ENCODE data around the gene IKZF4. TPM values are rescaled to one million over a fixed set of nuclear protein-coding genes. Genes with fewer than 3 reads are reported as not detected.
"Not testable (repeated sequence)": the region's sequence is repeated elsewhere in the genome, so short reads cannot be mapped to it uniquely, and the experiment has no call there.

Gene IKZF4
- polyA plus RNA-seq, 1 donor (not counting 4 experiments of a cell fraction or from before 2014, with no cell fraction given): 1.1 TPM

DNA sequence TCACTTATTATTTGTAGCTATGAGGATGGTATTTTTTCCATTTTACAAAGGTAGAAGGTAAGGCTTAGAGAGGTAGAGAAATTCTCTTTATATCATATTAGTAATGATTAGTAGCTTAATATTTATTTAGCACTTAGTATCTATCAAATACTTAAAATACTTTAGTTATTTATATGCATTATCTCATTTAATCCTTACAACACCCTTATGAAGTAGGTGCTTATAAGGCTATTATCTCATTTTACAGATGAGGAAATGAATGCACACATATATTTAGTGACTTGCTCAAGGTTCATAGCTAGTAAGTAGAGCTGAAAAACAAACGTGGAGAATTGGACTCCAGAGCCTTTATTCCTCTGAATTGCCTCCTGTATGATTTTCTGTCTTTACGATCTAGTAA lies 36.0 kb upstream of the IKZF4 start:
- TF ChIP-seq EZH2 (IDR thresholded peaks at IDR 0.05; ENCODE audit: low read length) (no peak), CTCF (optimal IDR thresholded peaks at IDR 0.05 in 1 of 3, IDR thresholded peaks at IDR 0.05 in 1 of 3, conservative IDR thresholded peaks at IDR 0.05 in 1 of 3; ENCODE audit: extremely low read depth in 1 of 3, insufficient read depth in 2 of 3, low read length in 3 of 3) (no peak)

GRCh38 chr12:55985341-55985740 lies 35.5 kb upstream of the IKZF4 start:
- no peak for FAIRE-seq
- H3K4me1 ChIP-seq (ENCODE audit: control insufficient read depth, extremely low read depth, insufficient read depth, low read length): no peaks in the 10 kb centered on the region
- H3K9ac ChIP-seq (ENCODE audit: control insufficient read depth, extremely low read depth, insufficient read depth, low read length): no peak overlapping the region
- TF ChIP-seq EZH2 (IDR thresholded peaks at IDR 0.05; ENCODE audit: low read length) (no peak), CTCF (optimal IDR thresholded peaks at IDR 0.05 in 1 of 3, IDR thresholded peaks at IDR 0.05 in 1 of 3, conservative IDR thresholded peaks at IDR 0.05 in 1 of 3; ENCODE audit: extremely low read depth in 1 of 3, insufficient read depth in 2 of 3, low read length in 3 of 3) (no peak)
- H3K27me3 ChIP-seq (ENCODE audit: control insufficient read depth, extremely low read depth, insufficient read depth, low read length): no peaks in the 10 kb centered on the region
- DNase-seq (ENCODE audit: low read depth, low spot score): no peak
- H3K4me2 ChIP-seq (ENCODE audit: control insufficient read depth, extremely low read depth, insufficient read depth, low read depth, low read length): no peak overlapping the region
- no peaks in the 10 kb centered on the region for H3K9me1 ChIP-seq (ENCODE audit: control insufficient read depth, extremely low read depth, insufficient read depth, low read length)
- H3K79me2 ChIP-seq (ENCODE audit: control insufficient read depth, insufficient read depth, low read length): peaks cover 9% of the 10 kb centered on the region
- no peak overlapping the region for H3K4me3 ChIP-seq (ENCODE audit: control insufficient read depth in 2 of 3, extremely low read depth in 1 of 3, insufficient read depth in 2 of 3, low read depth in 1 of 3, low read length in 3 of 3)
- no peak overlapping the region for H2AFZ ChIP-seq (ENCODE audit: control insufficient read depth, low read length)
- dilution Hi-C loops (cut with MboI; ENCODE audit: extremely low pct_ligation_motif_present, low sequenced_read_pairs): no loop called here
- no peak overlapping the region for H3K27ac ChIP-seq (ENCODE audit: control insufficient read depth, insufficient read depth, low read length)
- peaks cover 23 to 28% of the 10 kb centered on the region in 2 experiments for H3K36me3 ChIP-seq (ENCODE audit: control insufficient read depth in 2 of 2, extremely low read depth in 1 of 2, insufficient read depth in 2 of 2, low read length in 2 of 2)
- no peaks in the 10 kb centered on the region for H3K9me3 ChIP-seq (ENCODE audit: control insufficient read depth, low read depth, low read length)
- no peaks in the 10 kb centered on the region for H4K20me1 ChIP-seq (ENCODE audit: control insufficient read depth, extremely low read depth, insufficient read depth, low read length)

More for the DNA sequence above, 36.0 kb upstream of the IKZF4 start:
- Histone ChIP-seq H3K4me3 (ENCODE audit: control insufficient read depth in 2 of 3, extremely low read depth in 1 of 3, insufficient read depth in 2 of 3, low read depth in 1 of 3, low read length in 3 of 3) (no peak overlapping the region), H3K27me3 (ENCODE audit: control insufficient read depth, extremely low read depth, insufficient read depth, low read length) (no peaks in the 10 kb centered on the region), H3K36me3 (ENCODE audit: control insufficient read depth in 2 of 2, extremely low read depth in 1 of 2, insufficient read depth in 2 of 2, low read length in 2 of 2) (peaks cover 24% of the 10 kb centered on the region in 2 experiments), H3K9me1 (ENCODE audit: control insufficient read depth, extremely low read depth, insufficient read depth, low read length) (no peaks in the 10 kb centered on the region), H3K9me3 (ENCODE audit: control insufficient read depth, low read depth, low read length) (no peaks in the 10 kb centered on the region), H2AFZ (ENCODE audit: control insufficient read depth, low read length) (no peak overlapping the region), H3K79me2 (ENCODE audit: control insufficient read depth, insufficient read depth, low read length) (peaks cover 12% of the 10 kb centered on the region), H3K9ac (ENCODE audit: control insufficient read depth, extremely low read depth, insufficient read depth, low read length) (no peak overlapping the region), H4K20me1 (ENCODE audit: control insufficient read depth, extremely low read depth, insufficient read depth, low read length) (no peaks in the 10 kb centered on the region), H3K27ac (ENCODE audit: control insufficient read depth, insufficient read depth, low read length) (no peak overlapping the region), H3K4me1 (ENCODE audit: control insufficient read depth, extremely low read depth, insufficient read depth, low read length) (no peaks in the 10 kb centered on the region), H3K4me2 (ENCODE audit: control insufficient read depth, extremely low read depth, insufficient read depth, low read depth, low read length) (no peak overlapping the region)
- DNase-seq (ENCODE audit: low read depth, low spot score) (no peak), FAIRE-seq (no peak)
- dilution Hi-C loops (cut with MboI; ENCODE audit: extremely low pct_ligation_motif_present, low sequenced_read_pairs): no loop called here

DNA sequence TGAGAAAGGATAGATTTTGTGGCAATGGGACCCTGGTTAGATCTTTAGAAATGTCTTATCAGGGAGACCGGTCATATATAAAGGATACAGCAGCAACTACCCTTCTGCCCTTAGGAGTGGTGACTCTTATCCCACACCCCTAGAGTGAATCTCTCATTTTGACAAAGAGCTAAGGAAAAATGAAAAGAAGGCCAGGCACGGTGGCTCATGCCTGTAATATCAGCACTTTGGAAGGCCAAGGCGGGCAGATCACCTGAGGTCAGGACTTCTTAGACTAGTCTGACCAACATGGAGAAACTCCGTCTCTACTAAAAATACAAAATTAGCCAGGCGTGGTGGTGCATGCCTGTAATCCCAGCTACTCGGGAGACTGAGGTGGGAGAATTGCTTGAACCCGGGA lies 34.9 kb upstream of the IKZF4 start:
- H3K79me2 ChIP-seq (ENCODE audit: control insufficient read depth, insufficient read depth, low read length); dilution Hi-C loops (cut with MboI; ENCODE audit: extremely low pct_ligation_motif_present, low sequenced_read_pairs); H3K9ac ChIP-seq (ENCODE audit: control insufficient read depth, extremely low read depth, insufficient read depth, low read length); H3K4me2 ChIP-seq (ENCODE audit: control insufficient read depth, extremely low read depth, insufficient read depth, low read depth, low read length); H3K27me3 ChIP-seq (ENCODE audit: control insufficient read depth, extremely low read depth, insufficient read depth, low read length); H4K20me1 ChIP-seq (ENCODE audit: control insufficient read depth, extremely low read depth, insufficient read depth, low read length); H2AFZ ChIP-seq (ENCODE audit: control insufficient read depth, low read length); DNase-seq (ENCODE audit: low read depth, low spot score); H3K9me1 ChIP-seq (ENCODE audit: control insufficient read depth, extremely low read depth, insufficient read depth, low read length); H3K4me3 ChIP-seq (ENCODE audit: control insufficient read depth in 2 of 3, extremely low read depth in 1 of 3, insufficient read depth in 2 of 3, low read depth in 1 of 3, low read length in 3 of 3); FAIRE-seq; H3K4me1 ChIP-seq (ENCODE audit: control insufficient read depth, extremely low read depth, insufficient read depth, low read length); H3K9me3 ChIP-seq (ENCODE audit: control insufficient read depth, low read depth, low read length); H3K27ac ChIP-seq (ENCODE audit: control insufficient read depth, insufficient read depth, low read length): not testable (repeated sequence)
- peaks cover 30 to 34% of the 10 kb centered on the region in 2 experiments for H3K36me3 ChIP-seq (ENCODE audit: control insufficient read depth in 2 of 2, extremely low read depth in 1 of 2, insufficient read depth in 2 of 2, low read length in 2 of 2)
